HG03095 (cell line): ENCODE results near the gene CDC42BPA.
"Not testable (repeated sequence)": the region's sequence is repeated elsewhere in the genome, so short reads cannot be mapped to it uniquely, and the experiment has no call there.

Experiments used
- ATAC-seq: cut with Tn5 transposase; IDR thresholded peaks from one replicate; pipeline ENCODE4 v1.9.1; 2021; ENCODE audit warnings: moderate library complexity; ENCODE audit not compliant: unreplicated experiment

The CDC42BPA gene

GRCh38 chr1:227003165-227003564 lies 315.1 kb downstream of the CDC42BPA start:
- no peak for ATAC-seq

DNA sequence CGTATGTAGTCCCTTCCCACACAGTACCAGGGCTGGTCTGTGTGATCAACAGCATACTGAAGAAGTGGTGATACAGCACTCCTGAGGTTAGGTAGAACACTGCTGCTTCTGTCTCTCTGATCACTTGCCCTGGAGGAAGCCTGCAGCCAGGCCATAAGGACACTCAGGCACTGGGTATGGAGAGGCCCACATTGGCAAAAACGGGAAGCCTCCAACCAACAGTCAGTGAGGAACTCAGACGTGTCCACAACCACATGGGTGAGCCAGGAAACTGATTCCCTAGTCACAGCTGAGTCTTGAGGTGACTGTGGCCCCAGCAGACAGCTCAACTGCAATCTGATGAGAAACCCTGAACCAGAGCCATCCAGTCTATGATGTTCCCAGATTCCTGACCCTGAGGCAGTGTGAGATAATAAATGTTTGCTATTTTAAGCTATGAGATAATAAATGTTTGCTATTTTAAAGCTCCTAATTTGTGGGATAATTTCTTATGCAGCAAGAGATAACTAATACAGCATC lies 315.7 kb downstream of the CDC42BPA start:
- ATAC-seq: no peak

GRCh38 chr1:226999579-226999978 lies 318.7 kb downstream of the CDC42BPA start:
- not testable (repeated sequence) for ATAC-seq

GRCh38 chr1:226995365-226996332 lies 322.6 kb downstream of the CDC42BPA start:
- peak; percentile 99 for ATAC-seq

DNA sequence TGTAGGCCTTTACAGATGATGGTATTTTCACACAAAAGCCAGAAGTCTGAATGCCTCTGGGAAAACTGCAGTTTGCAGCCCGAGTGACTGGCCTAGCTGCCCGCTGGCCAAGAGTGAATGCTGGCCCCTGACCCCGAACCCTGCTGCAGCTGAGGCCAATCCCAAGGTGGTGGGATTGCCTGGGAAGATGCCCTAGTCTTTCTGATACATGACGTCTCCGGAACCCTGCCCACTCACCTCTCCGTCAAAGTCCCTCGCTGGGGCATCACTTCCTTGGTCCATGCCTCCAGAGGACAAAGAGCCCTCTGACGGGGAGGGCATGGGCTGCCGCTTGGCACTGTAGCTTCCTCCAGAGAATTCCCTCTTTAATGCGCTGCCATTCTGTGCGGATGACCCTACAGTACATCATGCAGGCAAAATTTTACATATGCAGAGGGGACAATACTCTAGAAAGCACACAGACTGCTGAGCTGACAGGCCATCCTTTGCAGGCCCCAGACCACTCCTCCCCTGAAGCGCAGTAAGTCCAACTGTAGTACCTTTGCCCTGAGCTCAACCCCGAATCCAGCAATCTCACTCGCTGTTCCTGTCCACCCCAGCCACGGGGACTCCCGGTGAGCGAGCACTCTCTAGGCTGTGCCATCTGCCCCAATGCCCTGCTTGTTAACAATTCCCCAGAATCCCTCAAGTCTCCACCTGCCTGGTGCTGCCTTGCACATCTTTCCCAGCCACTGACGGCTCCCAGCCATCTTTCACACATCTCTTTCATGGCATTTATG lies 323.5 kb downstream of the CDC42BPA start:
- ATAC-seq: no peak

DNA sequence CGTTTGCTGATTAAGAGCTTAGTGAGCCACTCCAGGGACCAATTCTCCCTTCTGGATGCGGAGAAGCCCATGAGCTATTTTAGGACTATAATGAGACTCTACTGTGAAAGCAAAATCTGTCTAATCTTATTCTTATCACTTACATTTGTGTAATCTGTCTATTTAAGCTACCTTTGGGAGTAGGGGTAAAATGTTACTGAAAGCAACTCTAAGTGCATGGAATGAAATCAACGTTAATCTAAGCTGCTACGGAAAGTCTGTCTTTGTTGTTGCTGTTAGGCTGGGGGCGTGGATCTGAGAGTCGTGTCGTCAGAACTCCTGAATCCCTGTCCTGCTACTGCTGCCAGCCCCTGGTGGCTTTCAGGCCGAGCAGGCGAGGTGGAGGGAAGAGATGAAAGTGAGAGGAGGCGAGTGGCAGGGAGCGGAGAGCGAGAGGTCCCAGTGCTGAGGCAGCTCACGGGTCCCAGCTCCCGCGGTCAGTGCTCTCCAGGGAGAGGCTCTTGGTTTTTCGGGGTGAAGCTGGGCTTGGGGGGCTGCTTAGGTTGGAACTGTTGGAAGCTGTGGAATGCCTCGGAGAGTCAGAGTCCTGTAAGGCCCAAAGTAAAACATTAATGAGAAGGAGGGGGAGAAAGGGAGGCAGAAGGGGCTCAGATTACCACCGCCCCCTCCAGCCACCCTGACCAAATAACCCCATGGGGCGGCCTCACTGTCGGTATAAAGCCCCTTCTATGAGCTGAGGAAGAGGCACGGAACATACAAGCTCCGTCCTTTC lies 324.3 kb downstream of the CDC42BPA start:
- no peak for ATAC-seq

DNA sequence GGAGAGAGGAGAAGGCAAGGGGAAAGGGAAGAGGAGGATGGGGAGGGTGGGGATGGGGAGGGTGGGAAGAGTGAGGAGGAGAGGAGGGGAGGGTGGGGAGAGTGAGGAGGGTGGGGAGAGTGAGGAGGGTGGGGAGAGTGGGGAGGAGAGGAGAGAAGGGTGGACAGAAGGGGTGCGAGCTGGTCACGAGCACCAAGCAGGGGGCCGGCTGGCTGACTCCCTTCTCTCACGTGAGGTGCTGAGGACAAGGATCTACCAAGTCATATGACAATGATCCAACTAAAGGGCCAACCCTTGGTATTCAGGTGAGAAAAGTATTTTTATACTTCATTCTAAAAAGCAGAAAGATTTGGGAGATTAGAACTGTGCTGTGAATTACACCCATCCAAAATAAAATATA lies 326.4 kb downstream of the CDC42BPA start:
- ATAC-seq: no peak

- ATAC-seq: peak; percentile 83
These were observed 328.1 kb downstream of the CDC42BPA start for GRCh38 chr1:226990133-226990716.

DNA sequence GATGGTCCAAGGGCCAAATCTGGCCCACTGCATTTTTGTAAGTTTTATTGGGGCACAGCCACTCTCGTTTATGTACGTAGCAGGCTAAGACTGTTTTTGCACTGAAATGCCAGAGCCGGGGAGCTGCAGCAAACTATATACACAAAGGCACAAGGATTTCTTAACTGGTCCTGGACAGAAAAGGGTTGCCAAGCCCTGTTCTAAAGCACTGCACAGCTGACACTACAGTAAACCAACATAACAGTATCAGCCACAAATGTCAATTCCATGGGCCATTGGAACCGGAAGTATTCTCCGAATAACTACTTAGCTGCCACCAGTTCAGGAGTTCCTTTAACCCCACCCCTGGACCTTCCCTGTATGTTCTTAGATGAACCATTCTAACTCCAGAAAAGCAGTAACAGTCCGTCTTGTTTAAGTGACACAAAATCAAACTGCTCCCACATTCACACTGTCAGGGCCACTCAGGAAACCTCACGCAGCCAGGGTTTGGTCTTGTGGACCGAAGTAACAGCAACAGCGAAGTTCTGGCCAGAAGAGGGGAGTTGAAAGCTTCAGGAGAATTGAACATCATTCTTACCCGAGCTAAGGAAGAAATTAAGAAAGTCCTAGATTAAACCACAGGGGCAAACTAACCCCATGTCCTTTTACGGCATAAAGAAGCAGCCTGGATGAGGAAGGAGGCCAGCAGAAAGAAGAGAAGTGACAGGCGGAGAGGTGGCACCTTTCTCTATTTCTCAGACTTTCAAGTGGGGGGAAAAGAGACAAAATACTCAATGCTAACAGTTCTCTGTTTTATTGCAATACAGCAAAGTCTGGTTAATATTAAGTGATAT lies 329.0 kb downstream of the CDC42BPA start:
- no peak for ATAC-seq

GRCh38 chr1:226988334-226988666 lies 330.0 kb downstream of the CDC42BPA start:
- ATAC-seq: no peak

DNA sequence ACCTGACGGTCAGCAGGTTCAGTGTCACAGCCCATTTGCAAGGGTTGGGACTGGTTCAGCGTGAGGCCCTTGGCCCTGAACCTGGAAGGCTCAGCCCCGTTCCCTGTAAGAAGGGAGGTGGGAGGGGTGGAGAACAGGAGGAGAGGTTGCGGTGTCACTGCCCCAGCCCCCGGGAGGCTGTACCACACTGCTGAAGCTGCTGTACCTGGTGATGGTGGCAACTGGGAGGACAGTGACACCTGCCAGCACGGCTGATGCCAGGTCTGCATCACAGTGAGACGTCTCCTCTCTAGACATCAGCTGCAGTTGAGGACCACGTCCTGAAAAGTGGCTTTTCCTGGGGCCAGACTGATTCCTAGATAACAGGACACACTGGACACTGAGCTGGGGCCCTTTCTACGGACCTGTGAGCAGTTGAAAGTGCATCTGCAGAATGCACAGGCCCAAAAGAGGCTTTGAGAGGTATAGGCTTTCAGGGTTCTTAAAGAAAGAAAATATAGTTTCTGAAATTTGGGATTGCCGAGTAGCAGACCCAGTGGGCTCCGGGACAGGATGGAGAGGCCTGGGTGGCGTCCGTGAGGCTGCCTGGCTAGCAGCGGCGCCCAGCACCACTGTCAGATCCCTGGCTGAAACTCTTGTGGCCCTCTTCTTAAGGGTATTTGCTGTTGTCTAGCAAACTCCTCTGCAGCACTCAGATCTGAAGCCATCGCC lies 330.5 kb downstream of the CDC42BPA start:
- ATAC-seq: no peak

DNA sequence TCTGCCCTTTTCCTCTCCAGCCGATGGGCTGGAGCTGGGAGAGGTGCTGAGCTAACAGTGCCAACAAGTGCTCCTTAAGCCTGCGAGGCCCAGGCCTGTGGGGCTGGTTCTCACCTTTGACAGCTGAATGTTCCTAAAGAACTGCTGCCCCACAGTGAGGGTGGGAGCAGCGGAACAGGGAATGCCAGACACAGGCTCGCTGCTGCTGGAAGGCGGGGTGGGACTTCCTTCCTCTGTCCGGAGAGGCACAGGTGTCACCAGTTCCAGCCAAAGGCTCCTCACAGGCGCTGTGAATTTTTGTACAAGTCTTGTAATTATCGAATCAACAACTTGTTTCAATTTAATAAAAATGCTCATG lies 331.1 kb downstream of the CDC42BPA start:
- ATAC-seq: no peak

- no peak for ATAC-seq
These were observed 331.7 kb downstream of the CDC42BPA start for GRCh38 chr1:226986496-226987178.

- no peak for ATAC-seq
These were observed 332.3 kb downstream of the CDC42BPA start for GRCh38 chr1:226985839-226986463.

DNA sequence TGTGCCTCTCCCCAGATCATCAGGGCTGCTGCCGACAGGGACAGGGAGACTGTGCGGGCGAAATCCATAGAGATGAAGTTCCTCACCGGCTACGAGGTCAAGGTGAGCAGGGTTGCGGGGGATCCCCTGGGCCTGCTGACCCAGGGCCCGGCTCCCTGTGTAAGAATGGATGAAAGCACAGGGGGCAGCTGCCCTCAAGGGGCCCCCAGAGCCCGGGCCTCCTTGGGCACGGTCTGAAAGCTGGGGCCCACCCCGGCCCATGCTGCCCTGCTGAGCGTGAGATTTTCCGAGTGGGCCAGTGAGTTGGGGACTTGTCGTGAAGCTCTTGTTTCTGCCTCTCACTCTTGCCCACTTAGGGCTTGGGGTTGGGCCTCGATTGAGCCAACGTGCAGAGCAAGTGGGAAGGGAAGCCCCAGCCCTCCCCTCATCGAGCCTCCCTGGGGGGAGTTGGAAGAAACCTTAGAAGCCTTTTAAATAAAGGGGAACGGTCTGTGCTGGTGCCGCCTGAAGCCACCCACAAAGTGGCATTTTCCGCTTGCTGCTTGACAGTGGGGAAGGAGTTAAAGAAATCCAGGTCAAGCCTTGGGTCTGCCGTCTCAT lies 333.0 kb downstream of the CDC42BPA start:
- no peak for ATAC-seq

GRCh38 chr1:226984521-226985238 lies 333.6 kb downstream of the CDC42BPA start:
- ATAC-seq: no peak

- ATAC-seq: no peak
These were observed 334.3 kb downstream of the CDC42BPA start for GRCh38 chr1:226983992-226984364.
